ENCODE results near the gene CCDC107. TPM values are rescaled to one million over a fixed set of nuclear protein-coding genes. Genes with fewer than 3 reads are reported as not detected.

CCDC107 gene
- total RNA-seq, 3 donors from 2014 or later (not counting 1 experiment from before 2014, with no cell fraction given) = 30.9 to 37.9 (median 36.8) TPM

GRCh38 chr9:35673132-35674024 lies 15.3 kb downstream of the CCDC107 start, which contains the start of gene CA9:
TSS of gene CA9 (plus strand) at chr9:35673928. CDS start at chr9:35673960, 32 bp downstream.
- H3K9me3 Mint-ChIP-seq = no peaks in the 10 kb centered on the region
- Histone ChIP-seq H3K4me3 (ENCODE audit: low read length) (no peak within 1 kb of the TSS), H3K27ac (ENCODE audit: low read length) (no peak within 1 kb of the TSS), H3K9me3 (ENCODE audit: control insufficient read depth, insufficient read depth, low read length) (no peaks in the 10 kb centered on the region), H3K4me1 (ENCODE audit: control insufficient read depth, insufficient read depth, low read length) (peaks cover 14% of the 10 kb centered on the region), H3K36me3 (ENCODE audit: control insufficient read depth, insufficient read depth, low read length) (no peaks in the 10 kb centered on the region), H3K27me3 (ENCODE audit: control insufficient read depth, insufficient read depth, low read length) (peaks cover 8% of the 10 kb centered on the region)
- no peak for TF ChIP-seq CTCF (IDR thresholded peaks at IDR 0.05)
- peaks cover 10% of the 10 kb centered on the region in 2 donors for H3K27me3 Mint-ChIP-seq (ENCODE audit: low read depth in 2 of 2)
- H3K4me3 Mint-ChIP-seq = peak within 1 kb of the TSS; percentile 68
- intact Hi-C loops (cut with micrococcal nuclease) = no loop called here
- DNase-seq = no peak
- H3K27ac Mint-ChIP-seq = no peak within 1 kb of the TSS
- no peaks in the 10 kb centered on the region for H3K36me3 Mint-ChIP-seq
- H3K4me1 Mint-ChIP-seq = peaks cover 5 to 19% of the 10 kb centered on the region in 2 donors
- WGBS (ENCODE audit: insufficient coverage) = 94% methylated on average over 9 of the region's 10 CpGs
- no peak for ATAC-seq

GRCh38 chr9:35674025-35674361 lies 15.9 kb downstream of the CCDC107 start:
- H3K4me3 ChIP-seq (ENCODE audit: low read length) = no peak overlapping the region
- Mint-ChIP-seq H3K27ac (no peak overlapping the region), H3K36me3 (no peaks in the 10 kb centered on the region), H3K27me3 (ENCODE audit: low read depth in 2 of 2) (peaks cover 10% of the 10 kb centered on the region in 2 donors), H3K4me3 (no peak overlapping the region), H3K4me1 (peaks cover 5 to 19% of the 10 kb centered on the region in 2 donors), H3K9me3 (no peaks in the 10 kb centered on the region)
- DNase-seq (no peak), ATAC-seq (no peak)
- 93% methylated on average over 3 of the region's 3 CpGs for WGBS (ENCODE audit: insufficient coverage)
- H3K9me3 ChIP-seq (ENCODE audit: control insufficient read depth, insufficient read depth, low read length) = no peaks in the 10 kb centered on the region
- intact Hi-C loops (cut with micrococcal nuclease) = no loop called here
- no peaks in the 10 kb centered on the region for H3K36me3 ChIP-seq (ENCODE audit: control insufficient read depth, insufficient read depth, low read length)
- no peak for TF ChIP-seq CTCF (IDR thresholded peaks at IDR 0.05)
- H3K27me3 ChIP-seq (ENCODE audit: control insufficient read depth, insufficient read depth, low read length) = peaks cover 8% of the 10 kb centered on the region
- H3K27ac ChIP-seq (ENCODE audit: low read length) = no peak overlapping the region
- peaks cover 14% of the 10 kb centered on the region for H3K4me1 ChIP-seq (ENCODE audit: control insufficient read depth, insufficient read depth, low read length)

GRCh38 chr9:35675204-35675603 lies 17.1 kb downstream of the CCDC107 start:
- ATAC-seq = peak in 2 of 3 donors; percentile 18 to 35
- Mint-ChIP-seq H3K27ac (no peak overlapping the region), H3K4me3 (peak overlapping the region; percentile 83)

More at GRCh38 chr9:35675204-35675603, 17.1 kb downstream of the CCDC107 start:
- H3K27me3 Mint-ChIP-seq (ENCODE audit: low read depth in 2 of 2) = peaks cover 10% of the 10 kb centered on the region in 2 donors
- H3K36me3 Mint-ChIP-seq = no peaks in the 10 kb centered on the region
- H3K9me3 Mint-ChIP-seq = no peaks in the 10 kb centered on the region
- H3K4me1 ChIP-seq (ENCODE audit: control insufficient read depth, insufficient read depth, low read length) = peaks cover 14% of the 10 kb centered on the region
- no peaks in the 10 kb centered on the region for H3K9me3 ChIP-seq (ENCODE audit: control insufficient read depth, insufficient read depth, low read length)
- DNase-seq = peak in 1 of 2 donors; percentile 16
- peaks cover 5 to 19% of the 10 kb centered on the region in 2 donors for H3K4me1 Mint-ChIP-seq
- H3K36me3 ChIP-seq (ENCODE audit: control insufficient read depth, insufficient read depth, low read length) = no peaks in the 10 kb centered on the region
- no peak overlapping the region for H3K4me3 ChIP-seq (ENCODE audit: low read length)
- TF ChIP-seq CTCF (IDR thresholded peaks at IDR 0.05) = no peak
- H3K27ac ChIP-seq (ENCODE audit: low read length) = no peak overlapping the region
- H3K27me3 ChIP-seq (ENCODE audit: control insufficient read depth, insufficient read depth, low read length) = peaks cover 8% of the 10 kb centered on the region
- intact Hi-C loops (cut with micrococcal nuclease) = no loop called here
- WGBS (ENCODE audit: insufficient coverage) = 54% methylated on average over 13 of the region's 13 CpGs
